H9 (cell line): ENCODE data around the gene ABCA1. TPM values are rescaled to one million over a fixed set of nuclear protein-coding genes. Genes with fewer than 3 reads are reported as not detected.

ENCODE experiments used
- DNase-seq: peaks from one replicate; pipeline ENCODE4 v3.0.0-alpha.2; 2017
- H2AFZ ChIP-seq: one replicate; pipeline ENCODE4 v1.6.1; 2013; ENCODE audit warnings: mild to moderate bottlenecking, low read length, control low read depth, moderate library complexity
- H2AK5ac ChIP-seq: 2 replicates; pipeline ENCODE4 v1.6.1; 2013; ENCODE audit warnings: low read length, control low read depth, mixed read lengths; ENCODE audit not compliant: insufficient read length
- H2BK120ac ChIP-seq: one replicate; pipeline ENCODE4 v1.6.1; 2013; ENCODE audit warnings: low read depth, mild to moderate bottlenecking, low read length, control low read depth, inconsistent platforms; ENCODE audit not compliant: poor library complexity, severe bottlenecking
- H2BK12ac ChIP-seq: 2 replicates; pipeline ENCODE4 v1.6.1; 2013; ENCODE audit warnings: low read length, control low read depth, mixed read lengths, low read depth; ENCODE audit not compliant: insufficient read length
- H2BK15ac ChIP-seq: 2 replicates; pipeline ENCODE4 v1.6.1; 2013; ENCODE audit warnings: low read depth, low read length, control low read depth
- H2BK20ac ChIP-seq: one replicate; pipeline ENCODE4 v1.6.1; 2013; ENCODE audit warnings: low read depth, mild to moderate bottlenecking, low read length, control low read depth, inconsistent platforms; ENCODE audit not compliant: poor library complexity, severe bottlenecking
- H2BK5ac ChIP-seq: 2 replicates; pipeline ENCODE4 v1.6.1; 2013; ENCODE audit warnings: low read length, control low read depth, mixed read lengths; ENCODE audit not compliant: insufficient read length
- H3K14ac ChIP-seq: 2 replicates; pipeline ENCODE4 v1.6.1; 2013; ENCODE audit warnings: low read length, control low read depth; ENCODE audit not compliant: insufficient read depth
- H3K18ac ChIP-seq: 2 replicates; pipeline ENCODE4 v1.6.1; 2013; ENCODE audit warnings: low read depth, mild to moderate bottlenecking, mixed read lengths, low read length, control low read depth; ENCODE audit not compliant: insufficient read length
- H3K23ac ChIP-seq: 2 replicates; pipeline ENCODE4 v1.6.1; 2013; ENCODE audit warnings: low read length, control low read depth, mixed read lengths, low read depth; ENCODE audit not compliant: insufficient read length
- H3K23me2 ChIP-seq: 2 replicates; pipeline ENCODE4 v1.6.1; 2013; ENCODE audit warnings: low read depth, mild to moderate bottlenecking, mixed read lengths, low read length, control low read depth; ENCODE audit not compliant: insufficient read length, poor library complexity, severe bottlenecking
- H3K27ac ChIP-seq: 2 replicates; pipeline ENCODE4 v1.5.1; 2013; ENCODE audit warnings: low read length, control low read depth, mixed read lengths, low read depth; ENCODE audit not compliant: insufficient read length
- H3K27me3 ChIP-seq: 2 replicates; pipeline ENCODE4 v1.6.1; 2013; ENCODE audit warnings: low read length, control low read depth, inconsistent platforms; ENCODE audit not compliant: insufficient read depth
- H3K4ac ChIP-seq: 2 replicates; pipeline ENCODE4 v1.6.1; 2013; ENCODE audit warnings: low read depth, mild to moderate bottlenecking, control low read depth, inconsistent platforms, low read length, moderate library complexity
- H3K4me1 ChIP-seq: 2 replicates; pipeline ENCODE4 v1.6.1; 2013; ENCODE audit warnings: low read length, control low read depth, inconsistent platforms; ENCODE audit not compliant: insufficient read depth
- H3K4me2 ChIP-seq: 2 replicates; pipeline ENCODE4 v1.6.1; 2013; ENCODE audit warnings: low read length, control low read depth, mixed read lengths; ENCODE audit not compliant: insufficient read length, insufficient read depth
- H3K56ac ChIP-seq: 2 replicates; pipeline ENCODE4 v1.6.1; 2013; ENCODE audit warnings: low read depth, mild to moderate bottlenecking, mixed read lengths, low read length, control low read depth; ENCODE audit not compliant: insufficient read length
- H3K79me1 ChIP-seq: 2 replicates; pipeline ENCODE4 v1.6.1; 2013; ENCODE audit warnings: low read depth, mild to moderate bottlenecking, moderate library complexity, low read length, control low read depth, inconsistent platforms; ENCODE audit not compliant: insufficient read depth, poor library complexity, severe bottlenecking
- H3K79me2 ChIP-seq: 2 replicates; pipeline ENCODE4 v1.6.1; 2013; ENCODE audit warnings: low read length, control low read depth, inconsistent platforms; ENCODE audit not compliant: insufficient read depth
- H3K9ac ChIP-seq: 2 replicates; pipeline ENCODE4 v1.6.1; 2013; ENCODE audit warnings: low read length, control low read depth, mixed read lengths; ENCODE audit not compliant: insufficient read length; ENCODE audit errors: extremely low read depth
- H3K9me3 ChIP-seq: one replicate; pipeline ENCODE4 v1.6.1; 2013; ENCODE audit warnings: low read depth, low read length, inconsistent platforms; ENCODE audit not compliant: control insufficient read depth
- H3T11ph ChIP-seq: one replicate; pipeline ENCODE4 v1.6.1; 2013; ENCODE audit warnings: mild to moderate bottlenecking, low read length, control low read depth, inconsistent platforms
- H4K20me1 ChIP-seq: one replicate; pipeline ENCODE4 v1.6.1; 2013; ENCODE audit not compliant: control insufficient read depth, insufficient read length, insufficient read depth
- H4K5ac ChIP-seq: 2 replicates; pipeline ENCODE4 v1.6.1; 2013; ENCODE audit warnings: low read depth, mild to moderate bottlenecking, mixed read lengths, low read length, control low read depth; ENCODE audit not compliant: insufficient read length
- H4K8ac ChIP-seq: replicated peaks from 2 replicates; pipeline ENCODE4 v1.6.1; 2013; ENCODE audit warnings: low read length, control low read depth, mixed read lengths, low read depth; ENCODE audit not compliant: insufficient read length
- H4K91ac ChIP-seq: 2 replicates; pipeline ENCODE4 v1.6.1; 2013; ENCODE audit warnings: low read depth, mild to moderate bottlenecking, moderate library complexity, mixed read lengths, low read length, control low read depth; ENCODE audit not compliant: insufficient read length
- H3K27ac Mint-ChIP-seq, 3 experiments: 2 replicates in 2 of 3; 3 replicates in 1 of 3; pipeline ENCODE4 v1.8.0; 2020 to 2021; ENCODE audit warnings: mixed read lengths in 3 of 3, mild to moderate bottlenecking in 1 of 3, moderate library complexity in 1 of 3
- H3K27me3 Mint-ChIP-seq: 2 replicates; pipeline ENCODE4 v1.8.0; 2021; ENCODE audit warnings: low read depth, mild to moderate bottlenecking, moderate library complexity, mixed read lengths
- H3K36me3 Mint-ChIP-seq, 3 experiments: 2 replicates in 2 of 3; 3 replicates in 1 of 3; pipeline ENCODE4 v1.8.0; 2020 to 2021; ENCODE audit warnings: low read depth in 3 of 3, mixed read lengths in 3 of 3; ENCODE audit not compliant: insufficient read depth in 1 of 3
- H3K4me1 Mint-ChIP-seq, 2 experiments: 2 replicates each; pipeline ENCODE4 v1.8.0; 2020; ENCODE audit warnings: mixed read lengths in 2 of 2
- H3K4me3 Mint-ChIP-seq, 2 experiments: 2 replicates in 1 of 2; 3 replicates in 1 of 2; pipeline ENCODE4 v1.8.0; 2020 to 2021; ENCODE audit warnings: mild to moderate bottlenecking in 2 of 2, mixed read lengths in 2 of 2, moderate library complexity in 1 of 2
- H3K9me3 Mint-ChIP-seq, 2 experiments: 2 replicates in 1 of 2; 3 replicates in 1 of 2; pipeline ENCODE4 v1.8.0; 2020; ENCODE audit warnings: mild to moderate bottlenecking in 2 of 2, mixed read lengths in 2 of 2, moderate library complexity in 1 of 2
- total RNA-seq: library from RNA; stranded (reverse); gene quantifications from 2 replicates; pipeline ENCODE4 v1.2.1, GENCODE V29; 2021
- TF ChIP-seq, protein P1 (sequence below): fragments of 200-600 bp; sonication (generic); conservative IDR thresholded peaks from 3 replicates; pipeline ENCODE4 v1.8.0; 2021; ENCODE audit warnings: antibody characterized with exemption, mild to moderate bottlenecking

Gene ABCA1
- total RNA-seq, 1 experiment from 2014 or later, result 16.6 TPM

DNA sequence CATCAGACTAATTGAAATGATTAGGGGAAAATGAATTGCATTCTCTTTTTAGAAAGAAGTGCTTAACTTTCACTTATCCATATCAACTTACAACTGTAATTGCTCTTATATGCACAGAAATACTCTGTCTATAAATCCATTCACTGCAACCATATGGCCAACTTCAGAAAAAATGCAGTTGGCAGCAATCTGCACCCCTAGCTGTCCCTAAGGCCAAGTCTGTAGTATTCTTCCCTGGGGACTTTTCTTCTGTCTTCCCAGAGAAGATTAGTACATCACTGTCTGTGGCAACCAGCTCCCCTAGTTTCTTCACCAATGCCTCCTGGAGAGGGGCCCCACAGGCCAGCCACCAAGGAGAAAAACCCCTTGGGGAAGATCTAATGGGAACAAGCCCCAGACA lies 45.4 kb downstream of the ABCA1 start:
- Histone ChIP-seq H4K5ac (no peak overlapping the region), H3K9me3 (no peaks in the 10 kb centered on the region), H3K23me2 (no peaks in the 10 kb centered on the region), H3K9ac (no peak overlapping the region), H3K4ac (no peak overlapping the region), H3K23ac (no peak overlapping the region), H3K79me1 (no peaks in the 10 kb centered on the region), H3K4me1 (peaks cover 15% of the 10 kb centered on the region), H2BK20ac (no peak overlapping the region), H2AFZ (no peak overlapping the region), H3K56ac (no peak overlapping the region), H3K27ac (no peak overlapping the region), H2AK5ac (no peak overlapping the region), H3K14ac (no peak overlapping the region), H3K27me3 (no peaks in the 10 kb centered on the region), H4K20me1 (no peaks in the 10 kb centered on the region), H3K79me2 (no peaks in the 10 kb centered on the region), H2BK15ac (no peak overlapping the region), H2BK5ac (no peak overlapping the region), H4K8ac (no peak overlapping the region), H3K4me2 (no peak overlapping the region), H2BK120ac (no peak overlapping the region), H3K18ac (no peak overlapping the region), H3T11ph (no peak overlapping the region), H2BK12ac (no peak overlapping the region), H4K91ac (no peak overlapping the region)
- Mint-ChIP-seq H3K27ac (peak overlapping the region in 1 of 3 experiments; percentile 75; a peak in 1 of 7 replicates), H3K27me3 (peaks cover 24% of the 10 kb centered on the region), H3K4me3 (no peak overlapping the region; a peak in 1 of 5 replicates), H3K9me3 (no peaks in the 10 kb centered on the region), H3K4me1 (peaks cover 66 to 67% of the 10 kb centered on the region in 2 experiments), H3K36me3 (peaks cover 2 to 42% (median 39%) of the 10 kb centered on the region in 3 experiments; a peak in 6 of 7 replicates)
- no peak for DNase-seq
- TF ChIP-seq, protein P1, sequence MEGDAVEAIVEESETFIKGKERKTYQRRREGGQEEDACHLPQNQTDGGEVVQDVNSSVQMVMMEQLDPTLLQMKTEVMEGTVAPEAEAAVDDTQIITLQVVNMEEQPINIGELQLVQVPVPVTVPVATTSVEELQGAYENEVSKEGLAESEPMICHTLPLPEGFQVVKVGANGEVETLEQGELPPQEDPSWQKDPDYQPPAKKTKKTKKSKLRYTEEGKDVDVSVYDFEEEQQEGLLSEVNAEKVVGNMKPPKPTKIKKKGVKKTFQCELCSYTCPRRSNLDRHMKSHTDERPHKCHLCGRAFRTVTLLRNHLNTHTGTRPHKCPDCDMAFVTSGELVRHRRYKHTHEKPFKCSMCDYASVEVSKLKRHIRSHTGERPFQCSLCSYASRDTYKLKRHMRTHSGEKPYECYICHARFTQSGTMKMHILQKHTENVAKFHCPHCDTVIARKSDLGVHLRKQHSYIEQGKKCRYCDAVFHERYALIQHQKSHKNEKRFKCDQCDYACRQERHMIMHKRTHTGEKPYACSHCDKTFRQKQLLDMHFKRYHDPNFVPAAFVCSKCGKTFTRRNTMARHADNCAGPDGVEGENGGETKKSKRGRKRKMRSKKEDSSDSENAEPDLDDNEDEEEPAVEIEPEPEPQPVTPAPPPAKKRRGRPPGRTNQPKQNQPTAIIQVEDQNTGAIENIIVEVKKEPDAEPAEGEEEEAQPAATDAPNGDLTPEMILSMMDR, result no peak
